ENCODE results near the gene TMPRSS2. TPM values are rescaled to one million over a fixed set of nuclear protein-coding genes. Genes with fewer than 3 reads are reported as not detected.
"Not testable (repeated sequence)": the region's sequence is repeated elsewhere in the genome, so short reads cannot be mapped to it uniquely, and the experiment has no call there.

TMPRSS2 gene
- total RNA-seq, 1 donor from 2014 or later, result 23.7 TPM

DNA sequence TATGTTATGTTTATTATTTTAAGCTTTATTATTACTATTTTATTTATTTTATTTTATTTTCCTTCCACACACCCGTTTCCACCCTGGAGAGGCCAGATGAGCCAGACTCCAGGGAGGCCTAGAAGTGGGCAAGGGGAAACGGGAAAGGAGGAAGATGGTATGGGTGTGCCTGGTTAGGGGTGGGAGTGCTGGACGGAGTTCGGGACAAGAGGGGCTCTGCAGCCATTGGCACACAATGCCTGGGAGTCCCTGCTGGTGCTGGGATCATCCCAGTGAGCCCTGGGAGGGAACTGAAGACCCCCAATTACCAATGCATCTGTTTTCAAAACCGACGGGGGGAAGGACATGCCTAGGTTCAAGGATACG lies 82.4 kb downstream of the TMPRSS2 start:
- TF ChIP-seq, protein P1, sequence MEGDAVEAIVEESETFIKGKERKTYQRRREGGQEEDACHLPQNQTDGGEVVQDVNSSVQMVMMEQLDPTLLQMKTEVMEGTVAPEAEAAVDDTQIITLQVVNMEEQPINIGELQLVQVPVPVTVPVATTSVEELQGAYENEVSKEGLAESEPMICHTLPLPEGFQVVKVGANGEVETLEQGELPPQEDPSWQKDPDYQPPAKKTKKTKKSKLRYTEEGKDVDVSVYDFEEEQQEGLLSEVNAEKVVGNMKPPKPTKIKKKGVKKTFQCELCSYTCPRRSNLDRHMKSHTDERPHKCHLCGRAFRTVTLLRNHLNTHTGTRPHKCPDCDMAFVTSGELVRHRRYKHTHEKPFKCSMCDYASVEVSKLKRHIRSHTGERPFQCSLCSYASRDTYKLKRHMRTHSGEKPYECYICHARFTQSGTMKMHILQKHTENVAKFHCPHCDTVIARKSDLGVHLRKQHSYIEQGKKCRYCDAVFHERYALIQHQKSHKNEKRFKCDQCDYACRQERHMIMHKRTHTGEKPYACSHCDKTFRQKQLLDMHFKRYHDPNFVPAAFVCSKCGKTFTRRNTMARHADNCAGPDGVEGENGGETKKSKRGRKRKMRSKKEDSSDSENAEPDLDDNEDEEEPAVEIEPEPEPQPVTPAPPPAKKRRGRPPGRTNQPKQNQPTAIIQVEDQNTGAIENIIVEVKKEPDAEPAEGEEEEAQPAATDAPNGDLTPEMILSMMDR (IDR thresholded peaks at IDR 0.05; ENCODE audit: unreplicated experiment), result no peak
- Mint-ChIP-seq H3K27me3 (peaks cover 48% of the 10 kb centered on the region), H3K27ac (no peak overlapping the region), H3K4me1 (ENCODE audit: low read depth) (peaks cover 14% of the 10 kb centered on the region), H3K9me3 (ENCODE audit: low read depth) (no peaks in the 10 kb centered on the region), H3K4me3 (ENCODE audit: low read depth) (peak overlapping the region; percentile 64), H3K36me3 (ENCODE audit: insufficient read depth) (no peaks in the 10 kb centered on the region)
- no peak for DNase-seq (ENCODE audit: low spot score, unreplicated experiment)

DNA sequence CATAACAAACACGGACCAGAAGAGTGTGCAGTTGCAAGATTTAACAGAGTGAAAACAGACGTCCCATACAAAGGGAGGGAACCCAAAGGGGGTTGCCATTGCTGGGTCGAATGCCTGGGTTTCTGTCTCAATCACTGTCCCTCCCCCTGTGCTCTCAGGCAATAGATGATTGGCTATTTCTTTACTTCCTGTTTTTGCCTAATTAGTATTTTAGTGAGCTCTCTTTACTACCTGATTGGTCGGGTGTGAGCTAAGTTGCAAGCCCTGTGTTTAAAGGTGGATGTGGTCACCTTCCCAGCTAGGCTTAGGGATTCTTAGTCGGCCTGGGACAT lies 84.7 kb downstream of the TMPRSS2 start:
- DNase-seq (ENCODE audit: low spot score, unreplicated experiment); H3K4me3 Mint-ChIP-seq (ENCODE audit: low read depth); H3K27ac Mint-ChIP-seq; H3K36me3 Mint-ChIP-seq (ENCODE audit: insufficient read depth); H3K9me3 Mint-ChIP-seq (ENCODE audit: low read depth): not testable (repeated sequence)
- Mint-ChIP-seq H3K27me3 (peaks cover 35% of the 10 kb centered on the region), H3K4me1 (ENCODE audit: low read depth) (peaks cover 17% of the 10 kb centered on the region)

DNA sequence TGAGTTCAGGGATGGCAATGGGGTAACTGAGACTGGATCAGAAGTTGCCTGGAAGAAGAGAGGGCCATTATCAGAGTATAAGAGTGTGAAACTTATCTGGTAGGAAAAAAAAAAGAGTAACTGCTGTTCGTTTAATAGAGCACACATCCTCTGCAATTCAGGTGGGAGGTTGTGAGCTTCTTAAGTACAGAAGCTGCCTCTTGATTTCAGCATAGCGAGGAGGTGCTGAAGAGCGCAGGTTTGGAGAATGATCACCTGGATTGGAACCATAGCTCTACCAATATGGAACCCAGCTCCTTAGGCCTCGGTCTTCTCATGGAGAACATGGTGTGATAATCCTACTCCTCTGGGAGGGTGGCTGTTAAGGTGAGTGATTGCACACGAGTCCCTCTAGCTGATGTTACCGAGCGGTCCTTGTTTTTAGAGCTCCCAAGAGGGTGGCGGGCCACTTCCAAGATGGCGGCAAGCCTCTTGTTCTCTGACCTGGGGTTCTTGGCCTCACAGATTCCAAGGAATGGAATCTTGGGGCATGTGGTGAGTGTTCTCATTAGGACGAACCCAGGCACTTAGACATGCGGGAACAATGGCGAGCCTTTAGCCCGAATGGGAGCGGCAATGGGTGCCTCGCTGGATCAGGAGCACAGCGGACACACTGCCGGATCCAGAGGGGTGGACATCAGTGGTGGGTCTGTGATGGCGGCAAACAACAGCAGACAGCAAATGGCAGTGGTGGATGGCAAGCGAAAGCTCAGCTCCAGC lies 85.2 kb downstream of the TMPRSS2 start:
- Mint-ChIP-seq H3K4me3 (ENCODE audit: low read depth) (no peak overlapping the region), H3K9me3 (ENCODE audit: low read depth) (no peaks in the 10 kb centered on the region), H3K27ac (peak overlapping the region; percentile 45), H3K36me3 (ENCODE audit: insufficient read depth) (no peaks in the 10 kb centered on the region), H3K4me1 (ENCODE audit: low read depth) (peaks cover 17% of the 10 kb centered on the region), H3K27me3 (peaks cover 30% of the 10 kb centered on the region)
- TF ChIP-seq, protein P1 (IDR thresholded peaks at IDR 0.05; ENCODE audit: unreplicated experiment), result no peak
- no peak for DNase-seq (ENCODE audit: low spot score, unreplicated experiment)

DNA sequence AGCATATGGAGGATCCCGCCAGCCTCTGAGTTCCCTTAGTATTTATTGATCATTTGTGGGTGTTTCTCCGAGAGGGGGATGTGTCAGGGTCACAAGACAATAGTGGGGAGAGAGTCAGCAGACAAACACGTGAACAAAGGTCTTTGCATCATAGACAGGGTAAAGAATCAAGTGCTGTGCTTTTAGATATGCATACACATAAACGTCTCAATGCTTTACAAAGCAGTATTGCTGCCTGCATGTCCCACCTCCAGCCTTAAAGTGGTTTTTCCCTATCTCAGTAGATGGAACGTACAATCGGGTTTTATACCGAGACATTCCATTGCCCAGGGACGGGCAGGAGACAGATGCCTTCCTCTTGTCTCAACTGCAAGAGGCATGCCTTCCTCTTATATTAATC lies 87.0 kb downstream of the TMPRSS2 start:
- H3K4me3 Mint-ChIP-seq (ENCODE audit: low read depth), result peak overlapping the region; percentile 79
- DNase-seq (ENCODE audit: low spot score, unreplicated experiment); H3K36me3 Mint-ChIP-seq (ENCODE audit: insufficient read depth); H3K9me3 Mint-ChIP-seq (ENCODE audit: low read depth): not testable (repeated sequence)
- peaks cover 17% of the 10 kb centered on the region for H3K4me1 Mint-ChIP-seq (ENCODE audit: low read depth)
- H3K27ac Mint-ChIP-seq, result peak overlapping the region; percentile 90
- peaks cover 18% of the 10 kb centered on the region for H3K27me3 Mint-ChIP-seq

DNA sequence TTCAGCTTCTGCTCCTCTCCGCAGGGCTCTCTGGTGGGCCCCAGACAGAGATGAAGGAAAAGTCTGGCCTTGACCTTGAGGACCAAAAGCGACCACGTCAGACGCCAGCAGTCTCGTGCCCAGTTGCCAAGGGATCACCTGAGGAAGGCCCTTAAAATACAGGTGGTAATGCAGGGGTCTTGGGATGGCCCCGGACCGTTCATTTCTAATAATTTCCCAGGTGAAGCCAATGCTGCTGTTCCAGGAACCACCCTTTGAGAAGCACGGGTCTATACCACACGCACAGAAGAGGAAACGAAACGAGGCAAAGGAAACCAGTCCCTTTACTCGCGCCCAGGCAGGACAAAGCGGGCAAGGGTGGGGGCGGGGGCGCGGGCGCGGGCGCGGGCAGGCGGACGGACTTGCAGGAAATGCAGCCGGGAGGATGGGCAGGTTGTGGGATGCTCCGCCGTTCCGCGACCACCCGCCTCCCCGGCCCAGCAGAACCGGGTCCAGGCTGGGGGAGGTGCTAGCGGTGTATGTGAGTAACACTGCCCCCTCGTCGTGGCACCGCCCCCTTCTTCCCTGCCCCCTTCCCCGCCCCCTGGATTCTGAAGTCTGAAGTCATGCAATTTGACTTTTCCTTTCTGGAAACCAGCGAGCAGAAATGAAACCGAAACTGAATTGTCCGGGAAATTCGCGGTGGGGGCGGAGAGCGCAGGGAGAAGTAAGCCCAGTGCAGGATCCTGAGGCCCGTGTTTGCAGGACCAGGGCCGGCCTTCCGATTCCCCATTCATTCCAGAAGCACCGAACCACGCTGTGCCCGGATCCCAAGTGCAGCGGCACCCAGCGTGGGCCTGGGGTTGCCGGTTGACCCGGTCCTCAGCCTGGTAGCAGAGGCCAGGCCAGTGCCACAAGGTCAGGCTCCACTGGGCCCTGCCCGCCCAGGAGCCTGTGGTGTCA lies 87.8 kb downstream of the TMPRSS2 start:
- H3K4me1 Mint-ChIP-seq (ENCODE audit: low read depth), result peaks cover 17% of the 10 kb centered on the region
- TF ChIP-seq, protein P1 (IDR thresholded peaks at IDR 0.05; ENCODE audit: unreplicated experiment), result no peak
- H3K27ac Mint-ChIP-seq, result peak overlapping the region; percentile 93
- peaks cover 11% of the 10 kb centered on the region for H3K27me3 Mint-ChIP-seq
- H3K36me3 Mint-ChIP-seq (ENCODE audit: insufficient read depth), result no peaks in the 10 kb centered on the region
- DNase-seq (ENCODE audit: low spot score, unreplicated experiment), result peak; percentile 30
- H3K4me3 Mint-ChIP-seq (ENCODE audit: low read depth), result peak overlapping the region; percentile 79
- peaks cover 7% of the 10 kb centered on the region for H3K9me3 Mint-ChIP-seq (ENCODE audit: low read depth)

DNA sequence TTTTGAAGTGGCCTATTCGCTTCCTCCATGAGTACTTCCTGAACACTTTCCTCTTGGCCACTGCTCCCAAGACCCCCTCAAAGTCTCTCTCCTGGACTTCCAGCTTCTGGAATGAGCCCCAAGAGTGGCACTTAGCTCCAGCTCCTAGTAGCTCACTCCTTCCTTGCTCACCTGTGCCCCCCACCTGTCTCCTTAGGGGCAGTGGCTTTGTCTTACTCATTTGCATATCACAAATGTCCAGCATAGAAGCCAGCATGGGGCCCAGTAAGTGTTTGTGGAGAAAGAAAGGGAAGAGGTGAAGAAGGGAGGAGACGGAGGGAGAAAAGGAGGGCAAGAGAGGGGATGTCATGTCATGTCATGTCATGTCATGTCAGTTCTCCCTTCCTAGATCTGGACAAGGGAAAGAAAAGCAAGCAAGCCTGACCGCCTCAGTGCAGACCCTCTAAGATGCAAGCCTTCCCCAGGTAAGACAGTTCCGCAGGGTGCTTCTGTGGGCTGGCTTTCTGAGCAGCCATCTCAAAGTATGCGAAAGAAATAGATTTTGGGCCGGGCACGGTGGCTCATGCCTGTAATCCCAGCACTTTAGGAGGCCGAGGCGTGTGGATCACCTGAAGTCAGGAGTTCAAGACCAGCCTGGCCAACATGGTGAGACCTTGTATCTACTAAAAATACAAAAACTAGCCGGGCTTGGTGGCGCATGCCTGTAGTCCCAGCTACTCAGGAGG lies 88.8 kb downstream of the TMPRSS2 start:
- H3K27ac Mint-ChIP-seq, result peak overlapping the region; percentile 1

More for the DNA sequence above, 88.8 kb downstream of the TMPRSS2 start:
- no peak for DNase-seq (ENCODE audit: low spot score, unreplicated experiment)
- H3K4me1 Mint-ChIP-seq (ENCODE audit: low read depth), result peaks cover 17% of the 10 kb centered on the region
- H3K27me3 Mint-ChIP-seq, result peaks cover 2% of the 10 kb centered on the region
- H3K36me3 Mint-ChIP-seq (ENCODE audit: insufficient read depth), result no peaks in the 10 kb centered on the region
- TF ChIP-seq, protein P1 (IDR thresholded peaks at IDR 0.05; ENCODE audit: unreplicated experiment), result no peak
- peak overlapping the region; percentile 79 for H3K4me3 Mint-ChIP-seq (ENCODE audit: low read depth)
- H3K9me3 Mint-ChIP-seq (ENCODE audit: low read depth), result peaks cover 15% of the 10 kb centered on the region
